Effector memory CD8-positive, alpha-beta T cell (primary cell): ENCODE measurements around the gene SEC24B.
A peak's percentile ranks its signal among the peaks of the same experiment; 100 is the strongest.
"Not testable (repeated sequence)": the region's sequence is repeated elsewhere in the genome, so short reads cannot be mapped to it uniquely, and the experiment has no call there.

Experiments
- ATAC-seq: fragments of 150-1000 bp; cut with Tn5 transposase; replicated peaks from 2 replicates; pipeline ENCODE4 v1.10.0; 2021; ENCODE audit warnings: mild to moderate bottlenecking, moderate library complexity
- DNase-seq, 3 experiments: peaks; one replicate each; pipeline ENCODE4 v3.0.0; 2021
- H3K27ac Mint-ChIP-seq, 2 donors: one replicate each; pipeline ENCODE4 v1.8.0; 2022; ENCODE audit warnings: mild to moderate bottlenecking in 2 of 2, mixed read lengths in 2 of 2, moderate library complexity in 2 of 2
- H3K27me3 Mint-ChIP-seq, 2 donors: one replicate each; pipeline ENCODE4 v1.8.0; 2022; ENCODE audit warnings: mixed read lengths in 2 of 2
- H3K36me3 Mint-ChIP-seq: one replicate; pipeline ENCODE4 v1.8.0; 2022; ENCODE audit warnings: mild to moderate bottlenecking, moderate library complexity, mixed read lengths; ENCODE audit not compliant: insufficient read depth
- H3K4me1 Mint-ChIP-seq, 2 donors: one replicate each; pipeline ENCODE4 v1.8.0; 2022; ENCODE audit warnings: low read depth in 2 of 2, mixed read lengths in 2 of 2
- H3K4me3 Mint-ChIP-seq, 2 donors: one replicate each; pipeline ENCODE4 v1.8.0; 2022; ENCODE audit warnings: mild to moderate bottlenecking in 2 of 2, mixed read lengths in 2 of 2, moderate library complexity in 2 of 2
- H3K9me3 Mint-ChIP-seq, 2 donors: one replicate each; pipeline ENCODE4 v1.8.0; 2022; ENCODE audit warnings: mixed read lengths in 2 of 2

SEC24B gene

GRCh38 chr4:109557433-109557832 lies 123.8 kb downstream of the SEC24B start:
- Mint-ChIP-seq H3K9me3 (no peaks in the 10 kb centered on the region), H3K4me3 (no peak overlapping the region), H3K4me1 (peaks cover 10 to 15% of the 10 kb centered on the region in 2 donors), H3K27me3 (no peaks in the 10 kb centered on the region), H3K36me3 (peaks cover 24% of the 10 kb centered on the region), H3K27ac (no peak overlapping the region)
- no peak for ATAC-seq
- DNase-seq, result no peak

GRCh38 chr4:109558095-109558494 lies 124.5 kb downstream of the SEC24B start:
- not testable (repeated sequence) for H3K9me3 Mint-ChIP-seq, DNase-seq, ATAC-seq, H3K27me3 Mint-ChIP-seq
- Mint-ChIP-seq H3K4me1 (peaks cover 15 to 22% of the 10 kb centered on the region in 2 donors), H3K27ac (peak overlapping the region in 1 of 2 donors; percentile 71), H3K36me3 (peaks cover 24% of the 10 kb centered on the region), H3K4me3 (peak overlapping the region in 1 of 2 donors; percentile 29)

GRCh38 chr4:109559625-109559982 lies 126.0 kb downstream of the SEC24B start:
- peak in 1 of 3 experiments; percentile 32 for DNase-seq
- no peaks in the 10 kb centered on the region for H3K9me3 Mint-ChIP-seq
- peak overlapping the region; percentile 76 to 80 for H3K4me3 Mint-ChIP-seq
- H3K27me3 Mint-ChIP-seq, result no peaks in the 10 kb centered on the region
- ATAC-seq, result peak; percentile 35
- H3K4me1 Mint-ChIP-seq, result peaks cover 20 to 37% of the 10 kb centered on the region in 2 donors
- peak overlapping the region; percentile 71 for H3K27ac Mint-ChIP-seq
- H3K36me3 Mint-ChIP-seq, result peaks cover 27% of the 10 kb centered on the region

GRCh38 chr4:109559983-109560686 lies 126.5 kb downstream of the SEC24B start, which contains the start of gene MCUB:
MCUB (plus strand) TSS chr4:109560246; CDS start chr4:109560338, 92 bp downstream.
- peak within 1 kb of the TSS; percentile 71 for H3K27ac Mint-ChIP-seq
- H3K4me1 Mint-ChIP-seq, result peaks cover 22 to 42% of the 10 kb centered on the region in 2 donors
- ATAC-seq (peak; percentile 92), DNase-seq (peak; percentile 85 to 89 (median 86))
- H3K27me3 Mint-ChIP-seq, result no peaks in the 10 kb centered on the region
- no peaks in the 10 kb centered on the region for H3K9me3 Mint-ChIP-seq
- H3K36me3 Mint-ChIP-seq, result peaks cover 25% of the 10 kb centered on the region
- peak within 1 kb of the TSS; percentile 76 to 80 for H3K4me3 Mint-ChIP-seq

- ATAC-seq (peak; percentile 56), DNase-seq (peak; percentile 32 to 56 (median 42))
- peaks cover 22 to 42% of the 10 kb centered on the region in 2 donors for H3K4me1 Mint-ChIP-seq
Observed at GRCh38 chr4:109560687-109561461, 127.3 kb downstream of the SEC24B start.

GRCh38 chr4:109562457-109563239 lies 129.0 kb downstream of the SEC24B start:
- no peaks in the 10 kb centered on the region for H3K27me3 Mint-ChIP-seq
- H3K4me1 Mint-ChIP-seq, result peaks cover 22 to 40% of the 10 kb centered on the region in 2 donors
- peak overlapping the region; percentile 76 to 80 for H3K4me3 Mint-ChIP-seq
- no peak for DNase-seq
- H3K27ac Mint-ChIP-seq, result peak overlapping the region in 1 of 2 donors; percentile 77
- peaks cover 21% of the 10 kb centered on the region for H3K36me3 Mint-ChIP-seq
- ATAC-seq, result no peak
- H3K9me3 Mint-ChIP-seq, result no peaks in the 10 kb centered on the region

More at GRCh38 chr4:109560687-109561461, 127.3 kb downstream of the SEC24B start:
- Mint-ChIP-seq H3K4me3 (peak overlapping the region; percentile 76 to 80), H3K36me3 (peaks cover 23% of the 10 kb centered on the region), H3K27ac (peak overlapping the region; percentile 71), H3K27me3 (no peaks in the 10 kb centered on the region), H3K9me3 (no peaks in the 10 kb centered on the region)

- Mint-ChIP-seq H3K27me3 (no peaks in the 10 kb centered on the region), H3K9me3 (no peaks in the 10 kb centered on the region), H3K36me3 (no peaks in the 10 kb centered on the region), H3K4me1 (peaks cover 31 to 50% of the 10 kb centered on the region in 2 donors), H3K27ac (peak overlapping the region; percentile 16 to 33), H3K4me3 (no peak overlapping the region)
- ATAC-seq, result no peak
- DNase-seq, result no peak
Observed at GRCh38 chr4:109571494-109571893, 137.9 kb downstream of the SEC24B start.

GRCh38 chr4:109572154-109572553 lies 138.5 kb downstream of the SEC24B start:
- ATAC-seq, result no peak
- peak overlapping the region; percentile 16 to 33 for H3K27ac Mint-ChIP-seq
- peaks cover 34 to 53% of the 10 kb centered on the region in 2 donors for H3K4me1 Mint-ChIP-seq
- H3K9me3 Mint-ChIP-seq, result no peaks in the 10 kb centered on the region
- no peak for DNase-seq
- no peaks in the 10 kb centered on the region for H3K27me3 Mint-ChIP-seq
- no peaks in the 10 kb centered on the region for H3K36me3 Mint-ChIP-seq
- no peak overlapping the region for H3K4me3 Mint-ChIP-seq

- Mint-ChIP-seq H3K27ac (peak overlapping the region; percentile 5 to 17), H3K4me1 (peaks cover 33 to 45% of the 10 kb centered on the region in 2 donors), H3K9me3 (no peaks in the 10 kb centered on the region), H3K36me3 (no peaks in the 10 kb centered on the region), H3K27me3 (no peaks in the 10 kb centered on the region), H3K4me3 (peak overlapping the region; percentile 5 to 21)
- ATAC-seq (peak; percentile 39), DNase-seq (peak in 1 of 3 experiments; percentile 10)
Observed at GRCh38 chr4:109574443-109574850, 140.8 kb downstream of the SEC24B start.

GRCh38 chr4:109574931-109575804 lies 141.6 kb downstream of the SEC24B start:
- H3K4me1 Mint-ChIP-seq, result peaks cover 29 to 41% of the 10 kb centered on the region in 2 donors
- no peaks in the 10 kb centered on the region for H3K27me3 Mint-ChIP-seq
- ATAC-seq (peak; percentile 41), DNase-seq (no peak)
- H3K4me3 Mint-ChIP-seq, result peak overlapping the region; percentile 5 to 21
- H3K27ac Mint-ChIP-seq, result peak overlapping the region in 1 of 2 donors; percentile 5
- H3K36me3 Mint-ChIP-seq, result no peaks in the 10 kb centered on the region
- H3K9me3 Mint-ChIP-seq, result no peaks in the 10 kb centered on the region

GRCh38 chr4:109576462-109576861 lies 142.8 kb downstream of the SEC24B start:
- Mint-ChIP-seq H3K4me3 (no peak overlapping the region), H3K27me3 (no peaks in the 10 kb centered on the region), H3K27ac (peak overlapping the region in 1 of 2 donors; percentile 28), H3K36me3 (no peaks in the 10 kb centered on the region), H3K9me3 (no peaks in the 10 kb centered on the region), H3K4me1 (peaks cover 24 to 39% of the 10 kb centered on the region in 2 donors)
- ATAC-seq (no peak), DNase-seq (no peak)

- ATAC-seq, result no peak
- DNase-seq, result no peak
- no peaks in the 10 kb centered on the region for H3K36me3 Mint-ChIP-seq
- H3K27ac Mint-ChIP-seq, result peak overlapping the region in 1 of 2 donors; percentile 10
- H3K27me3 Mint-ChIP-seq, result no peaks in the 10 kb centered on the region
- peaks cover 28 to 39% of the 10 kb centered on the region in 2 donors for H3K4me1 Mint-ChIP-seq
- no peaks in the 10 kb centered on the region for H3K9me3 Mint-ChIP-seq
- no peak overlapping the region for H3K4me3 Mint-ChIP-seq
Observed at GRCh38 chr4:109578846-109579245, 145.2 kb downstream of the SEC24B start.
